WTC11 (cell line): ENCODE data around the gene MGAT4C. TPM values are rescaled to one million over a fixed set of nuclear protein-coding genes. Genes with fewer than 3 reads are reported as not detected.

Experiments
- ATAC-seq: fragments of 200-7000 bp; cut with Tn5 transposase; 2 replicates; pipeline ENCODE4 v1.10.0; 2021; ENCODE audit warnings: mild to moderate bottlenecking, moderate library complexity
- CTCF ChIA-PET: fragments of 300-600 bp; sonication (Branson Sonifier 250); formaldehyde crosslinking; loops from one replicate; lab custom pipeline; 2021; ENCODE audit warnings: antibody characterized with exemption; lab: Charles Lee
- POLR2A ChIA-PET: fragments of 350-600 bp; sonication (Branson Sonifier 250); formaldehyde crosslinking; loops from one replicate; lab custom pipeline; 2021; ENCODE audit warnings: antibody characterized with exemption; lab: Charles Lee
- DNase-seq: peaks from one replicate; pipeline ENCODE4 v3.0.0; 2021; ENCODE audit warnings: low spot score
- H3K27ac Mint-ChIP-seq: 2 replicates; pipeline ENCODE4 v1.8.0; 2021; ENCODE audit warnings: mixed read lengths
- H3K27me3 Mint-ChIP-seq: 2 replicates; pipeline ENCODE4 v1.8.0; 2021; ENCODE audit warnings: low read depth, mild to moderate bottlenecking, moderate library complexity, mixed read lengths
- H3K36me3 Mint-ChIP-seq: 2 replicates; pipeline ENCODE4 v1.8.0; 2021; ENCODE audit warnings: mixed read lengths
- H3K4me1 Mint-ChIP-seq: 2 replicates; pipeline ENCODE4 v1.8.0; 2022; ENCODE audit warnings: mixed read lengths
- H3K4me3 Mint-ChIP-seq: 2 replicates; pipeline ENCODE4 v1.8.0; 2021; ENCODE audit warnings: mild to moderate bottlenecking, moderate library complexity, mixed read lengths
- H3K9me3 Mint-ChIP-seq: 2 replicates; pipeline ENCODE4 v1.8.0; 2021; ENCODE audit warnings: mixed read lengths
- E2F4 ChIP-seq: sonication (generic); formaldehyde crosslinking; IDR thresholded peaks from 2 replicates; pipeline ENCODE4 v1.8.1; 2022; ENCODE audit warnings: low read depth, mild to moderate bottlenecking, moderate library complexity, missing genetic modification reagents, borderline replicate concordance
- FOXP1 ChIP-seq: sonication (generic); formaldehyde crosslinking; IDR thresholded peaks from 2 replicates; pipeline ENCODE4 v1.8.0; 2022; ENCODE audit warnings: missing genetic modification reagents, mild to moderate bottlenecking, moderate library complexity, borderline replicate concordance
- FOXP4 ChIP-seq: sonication (generic); formaldehyde crosslinking; IDR thresholded peaks from 2 replicates; pipeline ENCODE4 v1.8.0; 2022; ENCODE audit warnings: mild to moderate bottlenecking, missing genetic modification reagents
- NFYB ChIP-seq: sonication (generic); formaldehyde crosslinking; conservative IDR thresholded peaks from 2 replicates; pipeline ENCODE4 v1.8.0; 2022; ENCODE audit warnings: low read depth, missing genetic modification reagents
- NR3C1 ChIP-seq: sonication (generic); formaldehyde crosslinking; conservative IDR thresholded peaks from 2 replicates; pipeline ENCODE4 v1.8.1; 2023; ENCODE audit warnings: low read depth, mild to moderate bottlenecking, missing genetic modification reagents
- USF2 ChIP-seq: sonication (generic); formaldehyde crosslinking; IDR thresholded peaks from 2 replicates; pipeline ENCODE4 v1.8.1; 2023; ENCODE audit warnings: mild to moderate bottlenecking, missing genetic modification reagents, moderate library complexity
- ZBTB21 ChIP-seq: sonication (generic); formaldehyde crosslinking; IDR thresholded peaks from 2 replicates; pipeline ENCODE4 v1.8.1; 2023; ENCODE audit warnings: mild to moderate bottlenecking, missing genetic modification reagents, borderline replicate concordance
- ZBTB43 ChIP-seq: sonication (generic); formaldehyde crosslinking; IDR thresholded peaks from 2 replicates; pipeline ENCODE4 v1.8.1; 2023; ENCODE audit warnings: mild to moderate bottlenecking, missing genetic modification reagents
- ZNF425 ChIP-seq: fragments of 250-450 bp; sonication (Bioruptor Pico); conservative IDR thresholded peaks from 2 replicates; pipeline ENCODE4 v1.9.0; 2021; ENCODE audit warnings: mild to moderate bottlenecking
- ZNF512 ChIP-seq: sonication (generic); formaldehyde crosslinking; IDR thresholded peaks from 2 replicates; pipeline ENCODE4 v1.8.1; 2022; ENCODE audit warnings: missing genetic modification reagents, borderline replicate concordance
- ZNF532 ChIP-seq: fragments of 250-450 bp; sonication (Bioruptor Pico); IDR thresholded peaks from 2 replicates; pipeline ENCODE4 v1.9.0; 2021; ENCODE audit warnings: mild to moderate bottlenecking, borderline replicate concordance
- total RNA-seq: library from RNA; stranded (reverse); gene quantifications from 3 replicates; pipeline ENCODE4 v1.2.3, GENCODE V29; 2021

Gene MGAT4C
- total RNA-seq, 1 experiment from 2014 or later: 4.8 TPM

- ChIA-PET POLR2A (interaction anchor here (0.6 kb wide), 1 partner anchor 49 kb away, joined by 3 read pairs; no protein-coding TSS in a partner anchor), CTCF (no interaction called here)
- peak overlapping the region; percentile 92 for H3K27ac Mint-ChIP-seq
- no peaks in the 10 kb centered on the region for H3K27me3 Mint-ChIP-seq
- H3K4me1 Mint-ChIP-seq: peaks cover 79% of the 10 kb centered on the region
- H3K36me3 Mint-ChIP-seq: peaks cover 18% of the 10 kb centered on the region
- no peak overlapping the region for H3K4me3 Mint-ChIP-seq
- peaks cover 16% of the 10 kb centered on the region for H3K9me3 Mint-ChIP-seq
- ATAC-seq: no peak
- TF ChIP-seq USF2 (CRISPR knock-in tag) (no peak), E2F4 (CRISPR knock-in tag) (no peak), ZBTB43 (CRISPR knock-in tag) (no peak)
- TF ChIP-seq, all 79 proteins: peak for 0
- DNase-seq: peak; percentile 29
Measured at GRCh38 chr12:85947286-85947685, 308.9 kb downstream of the MGAT4C start.

GRCh38 chr12:85946375-85946774 is 309.8 kb downstream of the MGAT4C start:
- Mint-ChIP-seq H3K4me3 (no peak overlapping the region), H3K27me3 (no peaks in the 10 kb centered on the region), H3K4me1 (peaks cover 71% of the 10 kb centered on the region), H3K36me3 (peaks cover 18% of the 10 kb centered on the region), H3K9me3 (peaks cover 16% of the 10 kb centered on the region), H3K27ac (peak overlapping the region; percentile 53; the same call in 1 of the 2 replicates)
- CTCF ChIA-PET: no interaction called here
- TF ChIP-seq NFYB (CRISPR knock-in tag) (peak; percentile 49), FOXP4 (CRISPR knock-in tag) (no peak), ZBTB21 (CRISPR knock-in tag) (no peak)
- DNase-seq: no peak
- no peak for ATAC-seq
- POLR2A ChIA-PET: interaction anchor here (0.6 kb wide), 1 partner anchor 48 kb away, joined by 3 read pairs; no protein-coding TSS in a partner anchor

GRCh38 chr12:85927166-85927565 is 329.0 kb downstream of the MGAT4C start:
- H3K27ac Mint-ChIP-seq: no peak overlapping the region
- no peak for ATAC-seq
- no peaks in the 10 kb centered on the region for H3K27me3 Mint-ChIP-seq
- H3K9me3 Mint-ChIP-seq: peaks cover 46% of the 10 kb centered on the region
- no peak for DNase-seq
- POLR2A ChIA-PET: no interaction called here
- CTCF ChIA-PET: no interaction called here
- peaks cover 44% of the 10 kb centered on the region for H3K36me3 Mint-ChIP-seq
- peaks cover 22% of the 10 kb centered on the region for H3K4me1 Mint-ChIP-seq
- TF ChIP-seq FOXP1 (CRISPR knock-in tag): no peak
- no peak for TF ChIP-seq ZNF512 (CRISPR knock-in tag)
- no peak for TF ChIP-seq FOXP4 (CRISPR knock-in tag)
- no peak for TF ChIP-seq ZBTB21 (CRISPR knock-in tag)
- no peak for TF ChIP-seq ZNF532 (CRISPR knock-in tag)
- no peak for TF ChIP-seq NR3C1 (CRISPR knock-in tag)
- no peak for TF ChIP-seq ZNF425 (CRISPR knock-in tag)
- H3K4me3 Mint-ChIP-seq: no peak overlapping the region
